ENCODE measurements around the gene IQCM.

Gene IQCM

DNA sequence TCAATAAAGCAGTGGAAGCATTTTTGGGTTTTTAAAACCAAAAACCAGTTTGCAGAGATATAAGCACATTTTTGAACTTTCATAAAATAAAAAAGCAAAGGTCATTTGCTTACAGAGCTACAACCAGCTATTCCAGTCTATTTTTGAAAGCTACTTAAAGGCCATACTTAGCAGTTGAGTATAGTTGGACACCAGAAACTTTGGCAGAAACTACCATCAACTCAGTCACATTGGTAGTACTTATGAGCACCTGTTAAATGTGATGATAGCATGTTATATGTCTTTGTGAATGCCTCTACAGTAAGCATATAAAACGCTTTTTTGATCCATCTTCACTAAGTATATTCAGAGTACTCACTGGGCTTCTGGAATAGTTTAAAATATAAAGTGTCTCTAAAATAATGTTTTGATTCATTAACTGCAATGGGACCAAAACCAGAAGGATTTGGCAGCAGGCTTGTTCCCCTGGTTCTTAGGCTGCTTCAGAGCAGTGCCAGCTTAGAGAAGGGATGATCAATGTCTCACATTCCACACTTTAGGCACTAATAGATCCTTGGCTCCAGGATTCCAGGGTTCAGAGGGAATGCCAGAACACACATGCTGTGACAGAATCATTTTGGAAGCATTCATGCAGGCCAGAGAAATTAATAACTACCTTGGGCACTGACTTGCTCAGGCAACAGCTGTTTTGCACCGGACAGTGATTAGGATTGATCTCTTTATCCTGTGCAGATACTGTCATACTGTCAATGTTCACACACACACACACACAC, 103.9 kb downstream of the IQCM start:
- Mint-ChIP-seq H3K9me3 (no peaks in the 10 kb centered on the region), H3K4me3 (no peak overlapping the region), H3K36me3 (ENCODE audit: low read depth) (no peaks in the 10 kb centered on the region), H3K27me3 (ENCODE audit: low read depth) (no peaks in the 10 kb centered on the region), H3K4me1 (ENCODE audit: low read depth) (no peaks in the 10 kb centered on the region), H3K27ac (no peak overlapping the region)

GRCh38 chr4:149709640-149710039, 106.0 kb downstream of the IQCM start:
- Mint-ChIP-seq H3K27ac (no peak overlapping the region), H3K36me3 (ENCODE audit: low read depth) (no peaks in the 10 kb centered on the region), H3K9me3 (no peaks in the 10 kb centered on the region), H3K27me3 (ENCODE audit: low read depth) (no peaks in the 10 kb centered on the region), H3K4me3 (no peak overlapping the region), H3K4me1 (ENCODE audit: low read depth) (no peaks in the 10 kb centered on the region)

- H3K36me3 Mint-ChIP-seq (ENCODE audit: low read depth), result no peaks in the 10 kb centered on the region
- H3K27ac Mint-ChIP-seq, result no peak overlapping the region
- no peak overlapping the region for H3K4me3 Mint-ChIP-seq
- H3K9me3 Mint-ChIP-seq, result no peaks in the 10 kb centered on the region
- no peaks in the 10 kb centered on the region for H3K4me1 Mint-ChIP-seq (ENCODE audit: low read depth)
- H3K27me3 Mint-ChIP-seq (ENCODE audit: low read depth), result no peaks in the 10 kb centered on the region
These were observed 107.0 kb downstream of the IQCM start for GRCh38 chr4:149708513-149709130.

- Mint-ChIP-seq H3K4me1 (ENCODE audit: low read depth) (no peaks in the 10 kb centered on the region), H3K9me3 (no peaks in the 10 kb centered on the region), H3K4me3 (no peak overlapping the region), H3K27me3 (ENCODE audit: low read depth) (no peaks in the 10 kb centered on the region), H3K27ac (no peak overlapping the region), H3K36me3 (ENCODE audit: low read depth) (no peaks in the 10 kb centered on the region)
These were observed 107.8 kb downstream of the IQCM start for GRCh38 chr4:149707862-149708261.

DNA sequence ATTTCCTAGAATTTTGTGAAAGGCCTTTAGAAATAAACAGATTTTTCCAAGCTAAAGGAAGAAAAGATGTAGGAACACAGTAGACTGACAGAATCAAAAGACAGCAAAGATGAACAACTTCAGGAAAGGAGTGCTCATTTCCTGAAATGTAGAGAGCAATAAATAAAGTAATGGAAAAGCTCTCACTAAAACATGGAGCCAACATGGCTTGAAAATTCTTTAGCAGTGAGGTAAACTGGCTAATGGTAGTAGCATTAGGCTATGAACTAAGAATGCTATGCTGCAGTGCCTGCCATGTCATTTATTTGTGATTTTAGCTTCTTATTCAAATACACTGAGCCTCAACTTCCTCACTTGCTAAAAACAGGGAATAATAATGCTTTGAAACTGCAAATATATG, 108.7 kb downstream of the IQCM start:
- H3K4me1 Mint-ChIP-seq (ENCODE audit: low read depth), result no peaks in the 10 kb centered on the region
- H3K4me3 Mint-ChIP-seq, result no peak overlapping the region
- H3K9me3 Mint-ChIP-seq, result no peaks in the 10 kb centered on the region
- no peak overlapping the region for H3K27ac Mint-ChIP-seq
- no peaks in the 10 kb centered on the region for H3K36me3 Mint-ChIP-seq (ENCODE audit: low read depth)
- no peaks in the 10 kb centered on the region for H3K27me3 Mint-ChIP-seq (ENCODE audit: low read depth)

DNA sequence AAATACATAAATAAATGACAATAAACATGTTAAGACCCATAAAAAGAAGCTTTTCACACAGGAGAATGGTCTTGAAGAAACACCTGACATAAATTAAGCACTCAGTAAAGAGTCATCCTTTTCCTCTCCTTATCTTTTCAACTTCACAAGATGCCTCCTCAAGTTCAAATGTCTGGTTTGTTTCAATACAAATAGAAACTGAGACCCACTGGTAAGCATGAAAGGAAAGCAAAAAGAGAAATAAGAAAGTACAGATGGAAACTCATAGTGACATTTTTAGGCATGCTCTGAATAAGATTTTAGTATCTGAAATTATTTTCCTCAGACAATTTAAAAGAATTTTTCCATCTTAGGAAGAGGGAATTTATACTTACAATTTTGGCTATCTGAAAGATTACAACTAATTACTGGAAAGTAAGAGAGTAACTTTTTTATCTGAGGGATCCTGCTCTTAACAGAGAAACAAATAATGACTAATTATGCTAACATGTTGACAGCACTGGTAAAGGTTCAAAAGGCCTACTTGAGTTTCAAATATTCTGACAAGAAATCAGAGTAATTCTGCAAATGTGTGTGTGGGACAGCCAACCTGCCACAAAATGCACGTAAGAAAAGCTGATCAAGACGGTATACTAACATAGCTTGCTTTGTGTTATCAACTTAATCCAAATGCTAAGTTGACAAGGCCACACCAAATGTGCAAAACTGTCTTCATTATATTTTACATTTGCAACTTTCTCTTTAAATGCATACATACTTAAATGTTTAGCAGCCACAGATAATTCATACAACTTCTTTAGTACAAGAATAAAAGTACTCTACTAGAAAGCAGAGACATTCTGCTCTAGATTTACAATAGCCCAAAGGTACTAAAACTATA, 113.0 kb downstream of the IQCM start:
- Mint-ChIP-seq H3K36me3 (ENCODE audit: low read depth) (no peaks in the 10 kb centered on the region), H3K9me3 (no peaks in the 10 kb centered on the region), H3K4me1 (ENCODE audit: low read depth) (no peaks in the 10 kb centered on the region), H3K27ac (no peak overlapping the region), H3K27me3 (ENCODE audit: low read depth) (no peaks in the 10 kb centered on the region), H3K4me3 (no peak overlapping the region)

GRCh38 chr4:149701435-149702156, 114.0 kb downstream of the IQCM start:
- Mint-ChIP-seq H3K27ac (no peak overlapping the region), H3K4me1 (ENCODE audit: low read depth) (no peaks in the 10 kb centered on the region), H3K36me3 (ENCODE audit: low read depth) (no peaks in the 10 kb centered on the region), H3K9me3 (no peaks in the 10 kb centered on the region), H3K27me3 (ENCODE audit: low read depth) (no peaks in the 10 kb centered on the region), H3K4me3 (no peak overlapping the region)

- no peaks in the 10 kb centered on the region for H3K9me3 Mint-ChIP-seq
- no peak overlapping the region for H3K4me3 Mint-ChIP-seq
- H3K27ac Mint-ChIP-seq, result no peak overlapping the region
- no peaks in the 10 kb centered on the region for H3K4me1 Mint-ChIP-seq (ENCODE audit: low read depth)
- H3K27me3 Mint-ChIP-seq (ENCODE audit: low read depth), result no peaks in the 10 kb centered on the region
- no peaks in the 10 kb centered on the region for H3K36me3 Mint-ChIP-seq (ENCODE audit: low read depth)
These were observed 115.4 kb downstream of the IQCM start for GRCh38 chr4:149700272-149700671.

DNA sequence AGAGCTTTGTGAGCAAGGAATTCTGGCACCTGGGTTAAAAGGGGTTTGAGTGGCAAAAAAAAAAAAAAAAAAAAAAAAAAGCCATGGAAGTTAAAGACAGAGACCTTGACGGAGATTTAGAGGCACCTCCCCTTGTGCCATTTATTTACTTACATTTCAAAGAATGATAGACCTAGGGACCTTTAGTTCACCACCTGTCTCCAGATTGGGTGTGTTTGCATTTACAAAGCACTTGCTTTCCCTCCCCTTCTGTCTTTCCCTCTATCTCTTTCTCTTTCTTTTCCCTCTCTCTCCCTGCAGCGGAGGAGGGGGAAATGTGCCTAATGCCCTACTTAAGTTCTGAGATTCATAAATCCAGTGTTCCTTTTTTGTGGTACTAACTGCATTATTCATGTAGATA, 116.0 kb downstream of the IQCM start:
- Mint-ChIP-seq H3K27me3 (ENCODE audit: low read depth) (no peaks in the 10 kb centered on the region), H3K27ac (no peak overlapping the region), H3K4me3 (no peak overlapping the region), H3K4me1 (ENCODE audit: low read depth) (no peaks in the 10 kb centered on the region), H3K36me3 (ENCODE audit: low read depth) (no peaks in the 10 kb centered on the region), H3K9me3 (no peaks in the 10 kb centered on the region)

DNA sequence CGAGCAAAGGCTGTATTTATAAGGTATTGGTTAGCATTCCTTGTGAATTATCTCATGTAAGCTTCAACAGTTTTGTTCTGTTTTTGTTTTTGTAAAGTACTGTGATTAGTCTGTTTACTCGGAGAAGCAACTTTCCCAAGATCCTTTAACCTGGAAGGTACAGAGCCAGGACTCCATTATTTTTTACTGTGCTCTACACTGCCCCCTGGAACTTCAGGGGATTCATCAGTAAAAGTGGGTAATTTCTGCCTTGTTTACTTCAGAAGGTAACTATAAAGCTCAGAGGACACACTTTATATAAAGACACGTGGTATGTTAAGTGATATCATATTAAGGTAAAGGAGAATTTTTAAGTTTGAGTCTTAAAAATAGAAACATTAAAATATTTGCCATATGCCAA, 124.9 kb downstream of the IQCM start:
- H3K27me3 Mint-ChIP-seq (ENCODE audit: low read depth), result no peaks in the 10 kb centered on the region
- H3K9me3 Mint-ChIP-seq, result no peaks in the 10 kb centered on the region
- no peaks in the 10 kb centered on the region for H3K36me3 Mint-ChIP-seq (ENCODE audit: low read depth)
- no peak overlapping the region for H3K4me3 Mint-ChIP-seq
- no peak overlapping the region for H3K27ac Mint-ChIP-seq
- no peaks in the 10 kb centered on the region for H3K4me1 Mint-ChIP-seq (ENCODE audit: low read depth)

DNA sequence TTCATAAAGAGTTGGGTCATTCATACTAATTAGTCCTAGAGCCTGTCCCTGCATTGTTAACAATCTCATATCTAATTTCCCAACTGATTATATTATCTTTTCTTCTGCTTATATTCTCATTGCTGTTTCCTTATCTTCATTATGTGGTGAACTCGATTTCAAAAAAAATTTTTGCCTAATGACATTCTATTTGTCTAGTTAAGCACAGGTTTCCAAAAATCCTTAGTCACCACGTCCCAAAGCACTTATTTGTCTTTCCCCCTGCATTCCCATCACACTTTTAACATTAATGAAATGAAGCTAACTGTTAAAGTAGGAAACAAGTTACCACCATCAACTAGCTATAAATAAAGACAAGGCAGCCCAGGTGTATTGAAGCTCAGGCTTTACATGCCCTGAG, 131.1 kb downstream of the IQCM start:
- Mint-ChIP-seq H3K27ac (no peak overlapping the region), H3K4me3 (no peak overlapping the region), H3K9me3 (no peaks in the 10 kb centered on the region), H3K4me1 (ENCODE audit: low read depth) (no peaks in the 10 kb centered on the region), H3K27me3 (ENCODE audit: low read depth) (no peaks in the 10 kb centered on the region), H3K36me3 (ENCODE audit: low read depth) (no peaks in the 10 kb centered on the region)

- no peaks in the 10 kb centered on the region for H3K4me1 Mint-ChIP-seq (ENCODE audit: low read depth)
- H3K4me3 Mint-ChIP-seq, result no peak overlapping the region
- no peaks in the 10 kb centered on the region for H3K9me3 Mint-ChIP-seq
- H3K27me3 Mint-ChIP-seq (ENCODE audit: low read depth), result no peaks in the 10 kb centered on the region
- H3K36me3 Mint-ChIP-seq (ENCODE audit: low read depth), result no peaks in the 10 kb centered on the region
- H3K27ac Mint-ChIP-seq, result no peak overlapping the region
These were observed 139.6 kb downstream of the IQCM start for GRCh38 chr4:149676076-149676475.

DNA sequence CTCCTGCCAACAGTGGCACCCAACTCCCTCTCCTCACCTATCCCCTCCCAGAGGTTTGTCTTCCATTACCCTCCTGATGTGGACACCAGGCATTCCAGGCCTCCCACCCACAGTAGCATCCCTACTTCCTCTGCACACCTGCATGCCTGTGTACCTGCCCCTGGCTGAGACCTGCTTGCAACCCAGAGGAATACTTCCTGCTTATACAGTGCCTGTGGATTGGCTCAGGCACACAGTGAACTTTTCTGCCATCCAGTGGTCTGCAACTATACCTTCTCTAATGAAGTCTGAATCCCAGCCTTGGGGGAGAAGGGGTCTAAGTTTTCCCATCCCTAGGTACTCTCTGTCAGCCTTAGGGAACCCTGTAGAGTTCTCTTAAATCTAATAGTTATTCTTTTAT, 169.9 kb downstream of the IQCM start:
- no peak overlapping the region for H3K4me3 Mint-ChIP-seq
- H3K27ac Mint-ChIP-seq, result no peak overlapping the region
- no peaks in the 10 kb centered on the region for H3K4me1 Mint-ChIP-seq (ENCODE audit: low read depth)
- H3K36me3 Mint-ChIP-seq (ENCODE audit: low read depth), result no peaks in the 10 kb centered on the region
- no peaks in the 10 kb centered on the region for H3K9me3 Mint-ChIP-seq
- no peaks in the 10 kb centered on the region for H3K27me3 Mint-ChIP-seq (ENCODE audit: low read depth)

- Mint-ChIP-seq H3K36me3 (ENCODE audit: low read depth) (no peaks in the 10 kb centered on the region), H3K4me3 (no peak overlapping the region), H3K4me1 (ENCODE audit: low read depth) (no peaks in the 10 kb centered on the region), H3K27me3 (ENCODE audit: low read depth) (no peaks in the 10 kb centered on the region), H3K27ac (no peak overlapping the region), H3K9me3 (peaks cover 8% of the 10 kb centered on the region)
These were observed 177.6 kb downstream of the IQCM start for GRCh38 chr4:149638073-149638472.
